CD4-positive, alpha-beta T cell treated with Interleukin-15 for 1 hour (primary cell): ENCODE results near the gene EME2.
"Not testable (repeated sequence)": the region's sequence is repeated elsewhere in the genome, so short reads cannot be mapped to it uniquely, and the experiment has no call there.

Experiments used
- DNase-seq: peaks from one replicate; pipeline ENCODE4 v3.0.0-alpha.2; 2020

EME2 gene, protein sequence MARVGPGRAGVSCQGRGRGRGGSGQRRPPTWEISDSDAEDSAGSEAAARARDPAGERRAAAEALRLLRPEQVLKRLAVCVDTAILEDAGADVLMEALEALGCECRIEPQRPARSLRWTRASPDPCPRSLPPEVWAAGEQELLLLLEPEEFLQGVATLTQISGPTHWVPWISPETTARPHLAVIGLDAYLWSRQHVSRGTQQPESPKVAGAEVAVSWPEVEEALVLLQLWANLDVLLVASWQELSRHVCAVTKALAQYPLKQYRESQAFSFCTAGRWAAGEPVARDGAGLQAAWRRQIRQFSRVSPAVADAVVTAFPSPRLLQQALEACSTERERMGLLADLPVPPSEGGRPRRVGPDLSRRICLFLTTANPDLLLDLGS

GRCh38 chr16:1772362-1772907, at the start of gene EME2:
Gene EME2, plus strand, starts transcription at chr16:1772810. Its CDS starts 418 bp downstream, at chr16:1773228.
- no peak for DNase-seq

DNA sequence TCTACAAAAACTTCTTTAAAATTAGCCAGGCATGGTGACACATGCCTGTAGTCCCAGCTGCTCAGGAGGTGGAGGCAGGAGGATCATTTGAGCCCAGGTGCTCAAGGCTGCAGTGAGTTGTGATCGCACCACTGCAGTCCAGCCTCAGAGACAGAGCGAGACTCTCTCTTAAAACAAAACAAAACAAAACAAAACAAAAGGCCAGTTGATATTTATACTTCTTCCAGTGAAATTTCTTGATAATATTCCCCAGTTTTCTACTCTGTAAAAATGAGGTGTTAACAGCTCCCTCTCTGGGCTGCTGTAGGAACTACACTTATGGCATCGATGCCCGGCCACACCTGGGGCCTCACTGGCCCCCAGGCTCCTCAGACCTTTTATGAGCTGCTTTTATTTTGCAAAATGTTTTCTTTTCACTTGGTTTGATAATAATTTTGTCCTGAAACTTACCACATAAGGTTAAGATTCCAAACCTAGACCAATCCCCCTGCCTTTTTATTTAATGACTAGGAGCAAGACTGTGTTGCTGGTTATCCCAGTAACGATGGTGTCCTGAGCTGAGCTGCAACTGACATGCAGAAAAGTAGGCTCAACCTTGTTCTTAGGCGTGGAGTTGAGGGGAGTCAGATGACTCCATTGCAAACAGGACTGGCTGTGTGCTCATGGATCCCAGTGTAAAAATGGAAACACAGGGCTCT, 49.0 kb upstream of the EME2 start:
- DNase-seq = no peak

DNA sequence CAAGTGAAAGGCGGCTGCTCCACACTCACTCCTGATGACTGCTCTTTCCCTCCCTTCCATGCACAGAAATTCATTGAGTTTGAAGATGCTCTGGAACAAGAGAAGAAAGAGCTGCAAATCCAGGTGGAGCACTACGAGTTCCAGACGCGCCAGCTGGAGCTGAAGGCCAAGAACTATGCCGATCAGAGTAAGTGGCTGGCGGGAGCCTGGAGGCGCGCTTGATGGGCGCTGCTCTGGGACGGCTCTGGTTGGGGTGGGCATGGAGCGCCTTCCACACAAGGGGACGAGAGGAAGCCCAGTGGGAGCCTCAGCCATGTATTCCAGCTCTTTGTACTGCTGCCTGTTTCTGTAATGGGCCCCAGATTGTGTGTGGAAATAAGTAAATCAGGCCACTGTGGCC, 48.1 kb upstream of the EME2 start:
- no peak for DNase-seq

- DNase-seq = no peak
Observed at GRCh38 chr16:1726661-1727502, 45.7 kb upstream of the EME2 start.

- no peak for DNase-seq
Observed at GRCh38 chr16:1727651-1728624, 44.7 kb upstream of the EME2 start.

DNA sequence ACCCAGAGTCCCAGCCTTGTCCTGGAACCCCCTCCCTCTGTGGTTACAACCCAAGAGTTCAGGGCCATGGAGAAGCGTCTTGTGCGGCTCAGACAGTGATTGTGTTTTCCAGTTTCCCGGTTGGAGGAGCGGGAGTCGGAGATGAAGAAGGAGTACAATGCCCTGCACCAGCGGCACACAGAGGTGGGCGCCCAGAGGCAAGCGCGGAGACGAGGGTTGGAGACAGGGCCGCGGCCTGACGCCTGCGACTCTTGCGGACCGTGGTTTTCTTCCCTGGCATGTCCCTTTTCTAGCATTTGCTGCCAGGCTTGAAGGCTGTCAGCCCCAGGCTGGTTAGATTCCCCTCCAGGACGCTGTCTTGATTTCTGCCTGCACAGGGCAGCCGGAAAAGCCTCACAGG, 43.6 kb upstream of the EME2 start:
- no peak for DNase-seq

DNA sequence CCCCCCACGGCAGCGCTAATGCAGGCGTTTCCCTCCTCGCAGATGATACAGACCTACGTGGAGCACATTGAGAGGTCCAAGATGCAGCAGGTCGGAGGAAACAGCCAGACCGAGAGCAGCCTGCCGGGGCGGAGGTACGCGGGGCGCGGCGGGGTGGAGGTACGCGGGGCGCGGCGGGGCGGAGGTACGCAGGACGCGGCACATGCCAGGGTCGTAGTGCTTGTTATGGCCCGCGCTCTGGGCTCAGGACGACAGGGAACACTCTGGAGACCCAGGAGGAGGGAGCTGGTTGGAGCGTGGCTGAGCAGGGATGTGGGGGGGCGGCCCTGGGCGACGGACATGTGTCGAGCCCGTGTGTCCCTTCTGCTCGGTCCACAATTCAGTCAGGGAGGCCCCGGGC, 43.2 kb upstream of the EME2 start:
- DNase-seq = no peak

GRCh38 chr16:1731073-1731472, 41.5 kb upstream of the EME2 start:
- DNase-seq = no peak

DNA sequence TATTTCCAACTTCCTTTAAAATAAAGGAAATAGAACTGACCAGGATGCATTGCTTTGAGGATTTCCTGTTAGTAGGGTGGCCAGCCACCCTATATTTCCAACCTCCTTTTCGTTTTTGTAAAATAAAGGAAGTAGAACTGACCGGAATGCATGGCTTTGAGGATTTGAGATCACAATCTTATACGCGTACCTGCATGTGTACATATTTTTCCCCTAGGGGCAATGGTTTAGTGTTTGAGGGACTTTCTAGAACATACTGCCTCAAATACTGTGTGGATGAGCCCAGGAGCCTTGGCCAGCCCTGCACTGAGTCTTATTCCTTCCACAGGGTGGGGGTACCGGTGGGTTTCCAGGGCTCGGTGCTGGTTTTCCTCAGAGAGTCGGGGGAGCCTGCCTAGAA, 41.0 kb upstream of the EME2 start:
- no peak for DNase-seq

DNA sequence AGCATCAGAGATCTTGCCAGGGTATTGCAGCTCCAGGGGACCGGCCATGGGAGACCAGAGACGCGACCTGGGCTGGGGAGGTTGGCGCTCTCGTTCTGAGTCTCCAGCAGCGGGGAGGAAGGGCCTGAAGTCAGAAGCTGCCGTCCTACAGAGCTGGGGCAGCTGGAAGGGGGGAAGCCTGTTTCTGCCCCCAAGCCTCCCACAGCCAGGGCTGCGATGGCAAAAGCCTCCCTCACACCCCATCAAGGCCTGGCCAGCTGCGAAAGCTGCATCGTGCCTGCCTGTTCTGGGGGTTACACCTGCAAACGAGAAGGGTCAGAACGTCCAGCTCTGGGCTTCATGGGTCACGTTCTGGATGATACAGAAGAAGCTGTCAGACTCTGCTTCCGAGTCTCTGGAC, 40.5 kb upstream of the EME2 start:
- DNase-seq = no peak

DNA sequence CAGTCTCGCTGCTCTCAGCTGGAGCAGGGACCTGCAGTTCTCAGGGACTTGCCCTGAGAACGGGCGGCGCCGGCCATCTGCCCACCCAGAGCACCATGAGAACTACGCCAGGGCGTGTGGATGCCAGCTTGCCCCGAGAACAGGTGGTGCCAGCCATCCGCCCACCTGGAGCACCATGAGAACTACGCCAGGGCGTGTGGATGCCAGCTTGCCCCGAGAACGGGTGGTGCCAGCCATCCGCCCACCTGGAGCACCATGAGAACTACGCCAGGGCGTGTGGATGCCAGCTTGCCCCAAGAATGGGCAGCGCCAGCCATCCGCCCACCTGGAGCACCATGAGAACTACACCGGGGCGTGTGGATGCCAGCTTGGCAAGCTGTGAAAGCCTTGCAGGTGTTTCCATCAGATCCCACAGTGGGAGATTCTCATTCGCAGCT, 40.0 kb upstream of the EME2 start:
- DNase-seq = not testable (repeated sequence)

- no peak for DNase-seq
Observed at GRCh38 chr16:1734123-1734522, 38.5 kb upstream of the EME2 start.

DNA sequence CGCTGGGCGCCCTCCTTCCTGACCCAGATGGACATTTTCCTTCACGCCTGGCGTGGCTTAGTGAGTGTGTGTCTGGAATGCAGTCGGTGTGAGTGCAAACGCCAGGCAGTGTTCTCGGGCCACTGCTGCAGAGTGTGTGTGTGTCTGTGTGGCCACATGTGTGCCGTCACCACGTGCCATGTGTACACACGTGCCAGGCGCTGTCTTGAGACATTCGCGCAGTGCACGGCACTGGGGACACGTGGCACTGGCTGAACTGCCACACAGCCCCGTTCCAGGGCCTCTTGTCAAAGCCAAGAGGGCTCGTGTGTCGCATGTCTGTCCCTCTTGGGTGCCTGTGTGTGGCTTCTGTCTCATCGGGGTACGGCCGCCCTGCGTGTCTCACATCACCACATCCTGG, 37.8 kb upstream of the EME2 start:
- no peak for DNase-seq

- no peak for DNase-seq
Observed at GRCh38 chr16:1740234-1740633, 32.4 kb upstream of the EME2 start.

DNA sequence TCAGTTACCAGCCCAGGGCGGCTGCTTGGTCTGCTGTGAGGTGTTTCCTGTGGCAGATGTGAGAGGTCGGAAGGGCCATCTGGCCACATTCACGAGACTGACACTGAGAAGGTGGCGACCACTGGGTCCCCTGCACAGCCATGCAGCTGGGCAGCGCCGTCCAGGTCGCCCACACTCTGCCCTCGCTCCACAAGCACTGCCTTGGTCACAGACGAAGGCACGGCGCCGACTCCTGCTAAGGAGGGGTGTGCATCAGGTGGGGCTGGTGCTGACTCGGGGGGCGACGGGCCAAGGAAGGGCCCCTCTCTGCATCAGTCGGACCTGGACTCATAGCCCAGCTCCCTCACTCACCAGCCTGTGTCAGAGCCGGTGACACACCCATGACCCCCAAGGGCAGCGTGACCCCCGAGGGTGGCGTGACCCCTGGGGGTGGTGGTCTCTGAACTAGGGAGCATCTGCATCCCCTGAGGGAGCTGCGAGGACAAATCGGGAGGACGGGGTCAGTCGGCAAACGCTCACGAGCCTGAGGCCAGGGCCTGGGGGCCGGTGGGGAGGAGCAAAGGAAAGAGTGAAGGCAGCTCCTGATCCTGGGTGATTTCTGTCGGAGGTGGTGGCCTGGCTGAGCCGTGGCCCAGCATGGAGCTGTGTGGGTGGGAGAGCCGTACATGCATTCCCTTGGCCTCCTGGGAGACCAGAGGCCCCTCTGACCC, 31.7 kb upstream of the EME2 start:
- no peak for DNase-seq

- no peak for DNase-seq
Observed at GRCh38 chr16:1741553-1742165, 31.0 kb upstream of the EME2 start.

GRCh38 chr16:1743376-1744337, 29.0 kb upstream of the EME2 start:
- DNase-seq = no peak

- DNase-seq = no peak
Observed at GRCh38 chr16:1744338-1744840, 28.2 kb upstream of the EME2 start.

DNA sequence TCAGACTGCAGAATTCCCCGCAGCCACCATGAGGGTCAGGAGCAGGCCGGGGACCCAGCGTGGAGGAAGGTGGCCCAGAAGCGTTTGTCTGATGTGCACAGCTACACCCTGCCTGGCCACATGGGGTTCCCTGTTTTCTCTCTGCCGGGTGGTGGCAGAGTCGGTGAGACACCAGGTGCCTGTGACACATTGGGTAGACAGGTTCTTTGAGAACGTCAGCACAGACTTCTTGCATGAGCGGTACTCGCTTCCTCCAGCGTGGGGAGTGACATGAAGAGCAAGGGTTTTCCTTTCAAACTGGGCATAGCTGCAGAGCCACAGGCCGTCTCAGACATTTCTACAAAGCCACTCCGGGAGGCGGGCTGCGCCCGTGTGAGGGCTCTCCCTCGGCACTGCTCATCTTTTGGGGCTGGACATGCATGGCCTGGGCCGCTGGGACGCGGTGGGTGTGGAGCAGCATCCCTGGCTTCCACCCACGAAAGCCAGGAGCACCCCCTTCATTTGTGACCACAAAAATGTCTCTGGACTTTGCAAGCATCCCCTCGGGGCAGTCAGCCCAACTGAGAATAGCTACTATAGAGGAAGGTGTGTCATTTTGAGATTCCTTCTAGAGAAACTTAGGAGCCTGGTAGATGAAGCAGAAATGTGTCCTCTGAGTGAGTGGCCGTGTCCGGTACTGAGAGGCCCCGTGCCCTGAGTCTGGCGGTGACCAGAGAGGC, 27.3 kb upstream of the EME2 start:
- no peak for DNase-seq
